HG02970 (cell line): ENCODE data around the gene LAYN.

ENCODE experiments used
- ATAC-seq: cut with Tn5 transposase; IDR thresholded peaks from one replicate; pipeline ENCODE4 v1.9.1; 2021; ENCODE audit warnings: mild to moderate bottlenecking, moderate library complexity, moderate number of reproducible peaks; ENCODE audit not compliant: unreplicated experiment, low FRiP score

Gene LAYN

DNA sequence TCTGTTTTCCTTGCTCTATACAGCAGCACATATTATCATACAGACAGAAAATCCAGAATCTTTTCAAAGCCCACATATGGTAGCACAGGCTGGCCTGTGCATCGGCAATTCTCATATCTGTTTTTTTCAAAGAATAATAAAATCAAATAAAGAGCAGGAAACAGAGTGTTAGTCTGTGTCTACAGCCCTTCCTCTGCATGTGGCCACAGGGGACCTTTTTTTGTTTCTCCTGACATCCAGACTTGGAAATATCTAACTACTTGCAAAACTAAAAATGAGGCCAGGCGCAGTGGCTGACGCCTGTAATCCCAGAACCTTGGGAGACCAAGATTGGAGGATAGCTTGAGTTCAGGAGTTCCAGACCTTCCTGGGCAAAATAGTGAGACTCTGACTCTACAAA lies 20.3 kb downstream of the LAYN start:
- no peak for ATAC-seq

DNA sequence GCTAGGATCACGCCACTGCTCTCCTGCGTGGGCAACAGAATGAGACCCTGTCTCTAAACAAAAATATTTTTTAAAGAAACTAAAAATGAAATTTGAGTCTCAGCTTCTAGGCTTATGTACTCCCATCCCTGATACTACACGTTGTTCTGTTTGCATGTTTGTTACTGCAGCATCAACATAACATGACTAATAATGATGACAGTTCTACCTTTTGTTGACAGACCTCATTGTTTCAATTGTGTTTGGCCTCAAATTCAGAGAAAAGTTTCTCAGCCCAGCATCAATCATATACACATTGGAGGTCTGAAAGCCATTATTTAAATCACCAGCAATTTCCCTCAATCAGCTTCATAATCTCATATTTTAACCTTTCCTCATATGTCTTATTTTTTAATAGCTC lies 20.8 kb downstream of the LAYN start:
- ATAC-seq = no peak

DNA sequence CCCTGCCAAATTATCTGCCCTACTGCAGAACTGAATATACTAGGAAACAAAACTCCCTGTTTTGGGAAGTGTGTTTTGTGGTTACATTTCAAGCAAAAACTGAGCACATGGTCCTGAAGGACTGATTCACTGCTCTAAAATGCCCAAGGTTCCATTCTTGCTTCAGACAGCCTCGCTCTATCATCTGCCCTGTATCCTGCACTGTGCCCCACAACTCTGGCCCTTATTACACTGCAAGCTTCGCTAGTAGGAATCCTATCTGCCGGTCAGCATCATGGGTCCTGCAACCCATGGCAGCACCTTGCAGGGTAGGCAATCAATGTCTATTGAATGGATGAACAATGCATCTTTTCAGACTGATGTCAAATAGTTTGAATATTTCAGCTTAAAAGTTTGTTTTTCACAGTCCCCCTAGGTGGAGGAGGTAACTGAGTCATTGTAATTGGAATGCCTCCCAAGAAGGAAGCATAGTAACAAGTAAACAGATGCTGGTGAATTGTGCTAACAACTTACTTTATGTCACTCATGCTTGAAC lies 21.3 kb downstream of the LAYN start:
- no peak for ATAC-seq

DNA sequence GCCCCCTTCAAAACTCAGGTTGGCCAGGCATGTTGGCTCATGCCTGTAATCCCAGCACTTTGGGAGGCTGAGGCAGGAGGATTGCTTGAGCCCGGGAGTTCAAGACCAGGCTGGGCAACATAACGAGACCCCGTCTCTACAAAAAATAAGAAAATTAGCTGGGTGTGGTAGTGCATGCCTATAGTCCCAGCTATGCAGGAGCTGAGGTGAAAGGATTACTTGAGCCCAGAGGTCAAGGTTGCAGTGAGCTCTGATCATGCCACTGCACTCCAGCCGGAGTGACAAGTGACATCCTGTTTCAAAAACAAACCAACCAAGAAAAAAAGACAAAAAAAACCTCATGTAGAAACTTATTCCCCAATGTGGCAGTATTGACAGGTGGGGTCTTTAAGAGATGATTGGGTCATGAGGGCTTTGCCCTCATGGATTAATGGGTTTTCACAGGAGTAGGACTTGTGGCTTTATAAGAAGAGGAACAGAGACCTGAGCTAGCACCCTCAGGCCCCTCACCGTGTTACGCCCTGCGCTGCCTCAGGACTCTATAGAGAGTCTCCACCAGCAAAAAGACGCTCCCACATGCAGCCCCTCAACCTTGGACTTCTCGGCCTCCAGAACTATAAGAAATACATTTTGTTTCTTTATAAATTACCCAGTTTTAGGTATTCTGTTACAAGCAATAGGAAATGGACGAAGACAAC lies 22.3 kb downstream of the LAYN start:
- ATAC-seq = no peak

DNA sequence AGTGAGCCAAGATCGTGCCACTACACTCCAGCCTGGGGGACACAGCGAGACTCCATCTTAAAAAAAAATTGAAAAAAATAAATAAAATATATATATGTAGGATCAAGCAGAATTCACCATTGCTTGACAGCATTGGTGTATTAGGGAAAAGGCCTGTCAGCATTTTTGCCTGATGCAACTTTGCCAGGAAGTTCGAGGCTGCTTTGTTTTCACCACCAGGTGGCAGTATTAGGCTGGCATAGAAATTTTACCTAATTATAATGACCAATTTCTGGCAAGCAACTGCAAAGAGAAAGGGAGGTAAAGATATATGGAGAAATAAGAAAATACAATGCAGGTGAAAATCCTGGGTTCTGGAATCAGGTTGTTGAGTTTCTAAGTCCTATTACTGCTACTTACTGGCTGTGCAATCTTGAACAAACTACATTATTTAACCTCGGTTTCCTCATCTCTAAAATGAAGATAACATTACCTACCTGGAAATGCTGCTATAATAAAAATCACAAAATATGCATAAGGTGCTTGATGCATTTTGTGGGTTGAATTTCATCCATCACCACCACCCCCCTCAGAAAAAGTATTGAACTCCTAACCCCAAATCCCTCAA lies 24.7 kb downstream of the LAYN start:
- no peak for ATAC-seq

DNA sequence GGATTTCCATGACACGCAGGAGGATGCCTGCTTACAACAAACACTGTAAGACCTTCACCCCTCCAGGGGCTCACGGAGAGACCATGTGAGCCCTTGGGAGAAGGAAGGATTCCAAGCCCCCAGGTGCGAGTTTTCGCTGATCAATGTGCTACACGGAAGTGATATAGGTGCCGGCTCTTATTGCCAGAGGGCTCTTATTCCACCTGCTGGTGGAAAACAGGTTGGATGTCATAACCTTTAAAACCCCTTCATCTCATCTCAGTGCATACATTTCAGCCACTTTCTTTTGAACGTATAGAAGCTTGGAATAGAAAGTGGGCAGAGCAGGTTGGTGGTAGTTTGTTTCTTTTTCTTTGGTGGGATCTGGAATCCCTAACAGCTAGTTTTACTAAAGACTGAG lies 25.8 kb downstream of the LAYN start:
- no peak for ATAC-seq

DNA sequence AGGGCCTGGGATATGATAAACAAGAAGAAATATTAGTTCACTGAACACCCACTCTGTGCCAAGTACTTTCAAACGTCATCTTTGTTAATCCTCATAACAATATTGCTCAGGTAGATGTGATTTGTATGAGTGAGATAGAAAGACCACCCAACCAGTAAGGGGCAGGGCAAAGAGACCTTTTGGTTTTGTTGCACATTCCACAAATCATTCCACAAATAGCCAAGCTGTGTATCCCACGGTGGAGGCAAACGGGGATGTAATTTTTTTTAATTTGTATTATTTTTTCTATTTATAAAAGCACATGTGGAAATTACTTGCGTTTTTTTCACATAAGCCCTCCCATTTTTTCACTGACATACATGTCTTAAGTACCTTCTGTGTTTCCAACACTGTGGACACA lies 29.0 kb downstream of the LAYN start:
- ATAC-seq = no peak

DNA sequence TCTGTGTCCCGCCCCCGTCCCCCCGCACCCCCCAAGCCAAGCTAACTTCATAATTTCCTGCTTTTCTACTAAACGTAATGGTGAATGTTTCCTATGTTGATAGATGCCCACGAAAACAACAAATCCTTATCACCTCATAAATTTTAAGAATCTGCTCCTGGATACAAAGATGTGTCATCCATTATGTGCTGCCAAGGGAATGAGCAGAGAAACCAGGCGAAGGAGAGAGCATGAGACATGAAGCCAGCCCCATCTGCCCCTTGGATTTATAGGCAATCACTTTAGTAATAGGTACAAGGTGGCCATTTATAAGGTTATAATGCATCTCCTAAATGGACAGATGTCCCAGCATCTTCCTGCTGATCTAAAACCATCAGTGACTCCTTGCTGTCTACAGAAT lies 30.3 kb downstream of the LAYN start:
- no peak for ATAC-seq

DNA sequence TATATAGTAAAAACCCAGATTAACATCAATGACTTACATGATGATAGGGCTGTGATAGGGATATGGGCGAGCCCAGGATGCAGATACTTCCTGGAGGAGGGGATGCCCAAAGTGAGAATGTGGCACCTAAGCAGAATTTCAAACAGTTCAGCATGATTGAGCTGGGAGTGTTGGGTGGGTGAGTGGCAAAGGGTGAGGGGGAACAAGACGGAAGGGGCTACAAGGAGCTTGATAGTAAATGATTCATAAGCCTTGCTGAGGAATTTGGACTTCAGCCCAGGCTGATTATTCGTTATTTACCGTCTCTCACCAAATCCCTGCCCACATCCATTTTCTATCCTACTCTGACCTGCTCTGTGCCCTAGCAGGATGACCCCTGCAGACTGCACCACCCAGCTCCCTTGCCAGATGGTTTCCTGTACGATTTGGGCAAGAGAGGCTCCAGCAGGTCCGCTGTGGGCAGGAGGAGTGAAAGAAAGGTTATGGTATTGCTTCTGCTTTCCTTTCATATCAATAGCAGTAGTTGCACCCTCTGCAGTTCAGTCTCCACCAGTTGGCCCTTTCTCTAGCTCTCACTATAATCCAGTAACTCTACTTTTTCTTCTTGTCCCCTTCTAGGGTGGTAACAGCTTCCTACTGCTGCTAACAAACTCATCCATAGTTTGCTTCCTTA lies 31.4 kb downstream of the LAYN start:
- no peak for ATAC-seq

DNA sequence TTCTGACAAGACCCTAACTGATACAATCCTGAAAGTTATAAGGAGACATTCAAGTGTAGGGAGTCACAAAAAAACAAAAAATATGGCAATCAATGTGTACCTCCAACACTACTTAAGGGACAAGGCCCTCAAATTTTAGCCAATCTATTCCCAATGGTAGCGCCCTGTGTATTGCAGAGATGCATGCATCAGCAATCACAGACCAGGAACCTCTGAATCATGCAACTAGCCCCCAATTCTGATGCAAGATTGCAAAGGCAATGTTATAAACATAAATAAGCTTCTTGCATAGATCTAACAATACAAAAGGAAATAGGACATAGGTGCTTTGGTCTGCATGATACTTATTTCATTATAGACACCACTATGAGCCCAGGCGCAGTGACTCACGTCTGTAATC lies 32.1 kb downstream of the LAYN start:
- ATAC-seq = no peak

DNA sequence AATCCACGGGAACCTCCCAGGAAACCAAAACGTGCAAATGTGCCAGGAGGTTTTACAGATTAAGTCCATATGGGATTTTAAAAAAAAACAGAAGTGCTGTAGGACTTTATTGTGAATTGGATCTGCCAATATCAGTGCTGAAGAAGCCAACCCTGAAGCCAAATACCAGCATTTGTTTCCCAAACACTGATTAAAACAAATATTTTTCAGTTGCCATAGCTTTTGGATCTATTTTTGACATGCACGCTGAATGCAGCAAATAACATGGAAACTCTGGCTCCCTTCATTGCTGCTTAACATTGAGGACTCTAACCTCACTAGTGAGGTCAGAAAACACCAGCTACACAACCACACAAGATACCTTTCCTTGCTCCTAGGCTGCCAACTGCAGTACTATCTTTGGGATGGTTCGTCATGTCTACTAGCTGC lies 33.3 kb downstream of the LAYN start:
- no peak for ATAC-seq

DNA sequence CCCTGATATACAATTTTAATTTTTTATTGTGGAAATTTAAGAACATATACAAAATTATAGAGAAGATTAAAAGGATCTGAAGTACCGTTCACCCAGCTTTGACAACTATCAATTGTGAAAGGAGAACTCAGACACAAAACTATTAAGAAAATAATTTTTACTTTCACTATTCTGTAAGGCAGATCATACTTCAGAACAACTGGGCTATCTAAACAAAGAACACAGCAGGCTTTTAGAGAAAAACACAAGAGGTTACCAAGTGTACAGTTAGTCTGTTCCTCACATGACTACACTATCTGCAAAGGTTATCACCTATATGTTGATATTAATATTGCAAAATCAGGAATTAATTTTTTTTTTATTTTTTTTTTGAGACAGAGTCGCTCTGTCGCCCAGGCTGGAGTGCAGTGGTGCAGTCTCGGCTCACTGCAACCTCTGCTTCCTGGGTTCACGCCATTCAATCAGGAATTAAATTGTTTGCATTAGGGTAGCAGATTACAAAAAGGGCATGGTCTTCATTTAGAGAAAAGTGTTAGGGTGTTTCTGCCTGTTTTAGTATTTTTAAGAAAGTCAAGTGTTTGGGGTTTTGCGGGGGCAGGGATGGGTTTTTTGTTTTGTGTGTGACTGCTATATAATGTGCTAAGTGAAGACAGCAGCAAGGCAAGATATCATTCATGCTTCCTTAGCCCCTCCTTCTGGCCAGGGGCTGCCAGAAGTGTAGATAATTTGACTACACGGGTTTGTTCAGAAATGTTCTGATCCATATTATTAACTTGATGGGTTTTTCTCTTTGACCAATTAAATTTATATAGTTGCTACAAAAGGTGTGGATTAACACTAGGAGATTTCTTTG lies 34.1 kb downstream of the LAYN start:
- ATAC-seq = no peak

DNA sequence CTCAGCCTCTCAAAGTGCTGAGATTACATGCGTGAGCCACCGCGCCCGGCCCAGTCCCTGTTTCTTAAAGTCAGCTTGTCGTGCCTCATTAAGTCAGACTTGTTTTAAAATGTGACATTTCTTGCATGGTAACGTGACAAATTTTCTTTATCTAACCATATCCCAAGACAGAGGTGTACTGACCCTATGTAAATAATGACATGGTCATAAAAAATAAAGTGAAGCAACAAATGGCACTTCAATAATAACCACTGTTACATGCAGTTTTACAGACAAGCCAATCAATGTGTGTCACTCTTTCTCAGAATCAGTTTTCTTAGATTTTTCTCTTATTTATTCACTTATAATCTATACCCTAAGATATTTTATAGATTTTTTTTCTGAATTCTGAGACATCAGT lies 35.2 kb downstream of the LAYN start:
- no peak for ATAC-seq

DNA sequence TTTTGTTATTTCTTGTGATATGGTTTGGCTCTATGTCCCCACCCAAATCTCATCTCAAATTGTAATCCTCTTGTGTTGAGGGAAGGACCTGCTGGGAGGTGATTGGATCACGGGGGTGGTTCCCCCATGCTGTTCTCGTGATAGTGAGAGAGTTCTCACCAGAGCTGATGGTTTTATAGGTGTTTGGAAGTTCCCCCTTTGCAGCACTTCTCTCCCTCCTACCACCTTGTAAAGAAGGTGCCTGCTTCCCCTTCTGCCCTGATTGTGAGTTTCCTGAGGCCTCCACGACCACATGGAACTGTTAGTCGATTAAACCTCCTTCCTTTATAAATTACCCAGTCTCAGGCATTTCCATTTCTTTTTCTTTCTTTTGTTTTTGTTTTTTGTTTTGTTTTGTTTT lies 37.3 kb downstream of the LAYN start:
- ATAC-seq = no peak

DNA sequence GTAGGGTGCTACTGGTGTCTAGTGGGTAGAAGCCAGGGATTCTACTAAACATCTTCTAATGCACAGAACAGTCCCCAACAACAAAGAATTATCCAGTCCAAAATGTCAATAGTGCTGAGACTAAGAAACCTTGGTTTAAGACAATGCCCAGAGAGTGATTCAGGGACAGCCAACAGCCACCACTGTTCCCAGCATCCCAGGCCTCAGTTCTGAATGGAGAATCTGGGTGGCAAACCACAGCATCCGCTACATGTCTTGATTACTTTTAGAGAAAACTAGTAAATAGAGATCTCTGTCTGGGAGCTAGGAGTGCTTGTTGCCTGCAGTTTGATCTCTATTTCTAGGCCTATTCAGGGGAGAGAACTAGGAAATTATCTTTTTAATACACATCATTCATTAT lies 40.8 kb downstream of the LAYN start:
- ATAC-seq = no peak

DNA sequence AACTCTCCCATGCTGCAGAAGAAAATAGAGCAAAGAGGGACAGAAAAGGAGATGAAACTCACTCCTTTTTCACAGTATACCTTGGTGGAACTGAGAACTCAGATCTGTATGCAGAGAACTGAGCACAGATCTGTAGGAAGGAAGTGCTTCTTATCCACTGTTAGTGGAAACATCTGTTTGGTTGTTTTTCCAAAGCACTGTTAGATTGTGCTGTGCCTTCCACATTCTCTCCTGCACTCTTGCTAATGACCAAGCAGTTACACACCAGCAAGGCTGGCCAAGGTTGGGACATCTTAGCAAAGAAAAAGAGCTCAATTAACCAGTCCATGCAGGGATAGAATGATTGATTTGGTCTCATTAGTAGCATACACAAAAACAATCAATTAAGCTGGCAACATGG lies 41.6 kb downstream of the LAYN start:
- ATAC-seq = no peak

DNA sequence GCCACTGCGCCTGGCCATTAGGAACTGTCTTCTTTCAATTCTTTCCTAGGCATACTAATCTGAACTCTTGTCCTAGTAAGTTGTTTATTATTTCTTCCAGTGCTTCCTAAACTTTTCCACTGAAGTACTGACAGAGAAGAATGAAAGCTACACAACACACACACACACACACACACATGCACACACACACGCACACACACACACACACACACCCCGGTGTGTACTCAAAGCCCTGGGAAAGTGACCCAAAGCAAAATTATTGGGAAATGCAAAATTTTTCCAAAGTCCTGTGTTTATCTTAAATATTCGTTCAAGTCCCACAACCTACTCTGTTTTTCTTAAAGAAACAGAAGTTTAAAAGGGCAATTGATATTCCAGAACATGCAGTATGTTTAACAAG lies 42.4 kb downstream of the LAYN start:
- ATAC-seq = no peak

DNA sequence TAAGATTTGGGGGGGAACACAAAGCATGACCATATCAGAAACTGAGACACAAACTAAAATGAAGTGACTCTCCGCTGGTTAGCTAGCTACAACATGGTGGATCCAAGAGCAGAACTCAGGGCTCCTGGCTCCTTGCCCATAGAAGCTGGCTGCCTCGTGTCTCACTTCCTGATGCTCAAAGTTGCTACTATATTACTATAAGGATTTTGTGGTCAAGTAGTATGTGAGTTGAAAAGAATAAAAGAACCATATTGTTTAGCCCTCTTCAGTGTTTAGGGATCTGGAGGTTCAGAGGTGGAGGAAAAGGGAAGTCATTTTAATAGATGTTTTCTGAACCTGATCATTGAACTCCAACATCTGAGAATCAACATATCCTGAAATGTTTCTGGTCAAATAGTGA lies 44.9 kb downstream of the LAYN start:
- no peak for ATAC-seq

DNA sequence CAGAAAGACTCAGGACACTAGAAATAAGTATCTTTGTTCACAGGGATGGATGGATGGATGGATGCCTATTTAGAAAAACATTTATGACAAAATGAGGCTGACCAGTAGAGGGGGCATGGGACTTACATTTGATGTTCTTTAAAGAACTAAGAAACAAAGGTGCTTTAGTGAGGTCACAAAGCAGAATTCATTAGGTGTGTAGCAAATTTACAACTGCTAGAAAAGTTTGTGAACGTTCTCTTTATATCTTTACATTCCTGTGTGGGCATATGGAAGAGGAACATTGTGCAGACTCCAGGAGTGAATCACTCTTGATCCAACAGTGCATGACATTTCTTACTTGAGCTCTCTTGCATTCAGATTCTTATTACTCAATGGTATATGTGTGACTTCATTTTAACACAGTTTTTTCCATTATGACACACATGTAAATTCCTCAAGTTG lies 45.9 kb downstream of the LAYN start:
- no peak for ATAC-seq

DNA sequence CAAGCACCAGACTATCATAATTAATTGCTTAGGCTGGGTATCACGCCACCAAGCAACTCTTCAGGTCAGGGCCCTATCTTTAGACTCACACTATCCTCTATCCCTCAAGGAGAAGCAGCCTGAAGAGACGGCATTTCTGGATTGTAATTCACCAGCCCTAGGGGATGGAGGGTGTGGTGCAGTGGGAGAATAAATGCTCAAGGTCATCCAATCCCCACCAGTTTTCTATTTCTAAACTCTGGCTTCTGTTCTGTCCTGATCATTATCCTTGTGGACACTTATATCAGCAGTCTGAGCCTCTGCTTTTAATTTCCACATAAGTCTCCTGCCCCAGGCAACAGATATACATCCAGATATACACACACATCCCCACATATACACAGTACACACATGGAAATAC lies 48.6 kb downstream of the LAYN start:
- no peak for ATAC-seq
